ENCODE data around the gene FRAS1.

The FRAS1 gene

GRCh38 chr4:78592088-78592783 lies 535.1 kb downstream of the FRAS1 start:
- H3K27ac ChIP-seq, result peak overlapping the region; percentile 79
- peak; percentile 22 for DNase-seq (ENCODE audit: low read depth, low spot score)
